CD4-positive, alpha-beta T cell treated with Interleukin-4 for 4 hours (primary cell): ENCODE measurements around the gene NPHS2.

Source experiments
- DNase-seq: peaks from one replicate; pipeline ENCODE4 v3.0.0-alpha.2; 2020

Gene NPHS2

DNA sequence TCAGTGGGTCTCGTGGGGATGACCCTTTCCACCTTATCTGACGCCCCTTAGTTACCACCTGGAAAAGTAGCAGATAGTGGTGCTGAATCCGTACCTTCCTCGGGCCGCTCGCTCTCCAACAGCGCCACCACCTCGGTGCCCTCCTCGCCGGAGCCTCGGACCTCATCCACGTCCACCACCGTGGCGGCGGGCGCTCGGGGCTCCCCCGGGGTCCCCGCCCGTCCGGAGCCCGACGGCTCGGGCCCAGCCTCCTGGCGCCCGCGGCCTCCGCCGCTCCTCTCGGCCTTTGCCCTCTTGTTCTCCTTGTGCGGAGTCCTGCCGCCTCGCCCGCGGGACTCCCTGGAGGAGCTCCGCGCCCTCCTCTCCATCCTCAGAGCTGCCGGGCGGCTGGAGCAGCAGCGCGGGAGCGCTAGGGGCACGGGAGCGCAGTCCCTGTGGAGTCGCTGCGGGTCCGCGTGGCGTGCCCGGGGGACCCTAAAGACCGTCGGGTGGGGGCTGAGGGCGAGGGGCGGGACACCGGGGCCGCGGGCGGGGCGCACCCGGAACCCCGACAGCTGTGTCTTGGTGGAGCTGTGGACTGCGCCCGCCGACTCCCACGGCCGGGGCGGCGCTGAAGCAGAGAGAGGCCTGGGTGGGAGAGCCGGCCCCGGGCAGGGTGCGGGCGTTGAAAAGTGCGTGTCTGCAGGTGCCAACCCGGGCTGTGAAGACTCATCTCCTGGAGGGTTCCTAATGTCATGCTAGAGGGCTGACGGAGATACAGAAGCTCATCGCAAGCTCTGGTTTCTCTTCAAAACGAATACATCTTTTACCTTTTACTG is at the start of gene NPHS2:
Gene NPHS2, minus strand, starts transcription at position 452 of the 818 bp plus-strand sequence. Its CDS starts 84 bp downstream, at position 368.
- DNase-seq = no peak

DNA sequence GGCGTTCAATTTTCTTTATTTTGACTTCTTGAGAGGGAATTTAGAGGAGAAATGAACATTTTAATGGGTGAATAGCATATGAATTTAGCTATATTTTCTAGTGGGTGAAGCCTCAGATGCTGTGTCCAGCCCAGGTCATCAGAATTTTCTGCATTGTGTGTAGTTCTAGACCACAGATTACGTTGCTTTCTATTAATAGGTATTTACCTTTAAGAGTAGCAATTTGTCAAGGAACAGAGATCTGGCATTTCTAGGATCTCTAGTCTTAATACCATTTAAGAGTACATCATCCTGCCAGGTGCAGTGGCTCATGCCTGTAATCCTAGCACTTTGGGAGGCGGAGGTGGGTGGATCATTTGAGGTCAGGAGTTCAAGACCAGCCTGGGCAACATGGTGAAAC is 36.6 kb upstream of the NPHS2 start:
- no peak for DNase-seq

DNA sequence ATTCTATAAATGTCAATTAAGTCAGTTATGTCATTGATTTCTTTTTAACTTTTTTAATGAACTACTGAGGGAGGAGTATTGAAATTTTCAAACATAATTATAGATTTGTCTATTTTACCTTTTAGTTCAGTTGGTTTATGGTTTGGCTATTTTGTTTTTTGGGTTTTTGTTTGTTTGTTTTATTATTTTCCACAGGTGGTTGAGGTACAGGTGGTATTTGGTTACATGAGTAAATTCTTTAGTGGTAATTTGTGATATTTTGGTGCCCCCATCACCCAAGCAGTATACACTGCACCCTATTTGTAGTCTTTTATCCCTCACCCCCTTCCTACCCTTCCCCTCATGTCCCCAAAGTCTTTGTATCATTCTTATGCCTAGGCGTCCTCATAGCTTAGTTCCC is 25.3 kb upstream of the NPHS2 start:
- no peak for DNase-seq

DNA sequence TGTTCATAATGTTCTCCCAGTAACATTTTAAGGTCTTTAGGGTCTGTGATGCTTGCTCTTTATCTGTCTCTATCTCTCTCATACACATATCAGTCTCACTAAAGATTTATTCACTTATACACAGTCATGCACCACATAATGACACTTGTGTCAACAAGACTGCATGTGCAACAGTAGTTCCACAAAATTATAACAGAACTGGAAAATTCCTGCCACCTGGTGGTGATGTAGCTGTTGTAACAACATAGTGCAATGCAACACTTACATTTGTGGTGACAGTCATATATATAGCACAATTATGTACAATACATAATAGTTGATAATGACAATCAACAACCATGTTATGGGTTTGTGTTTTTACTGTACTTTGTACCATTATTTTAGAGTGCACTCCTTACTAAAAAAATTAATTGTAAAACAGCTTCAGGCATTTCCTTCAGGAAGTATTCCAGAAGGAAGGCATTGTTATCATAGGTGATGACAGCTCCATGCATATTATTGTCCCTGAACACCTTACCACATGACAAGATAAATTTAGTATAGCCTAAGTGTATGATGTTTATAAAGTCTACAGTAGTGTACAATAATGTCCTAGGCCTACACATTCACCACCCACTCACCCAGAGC is 24.0 kb upstream of the NPHS2 start:
- no peak for DNase-seq

DNA sequence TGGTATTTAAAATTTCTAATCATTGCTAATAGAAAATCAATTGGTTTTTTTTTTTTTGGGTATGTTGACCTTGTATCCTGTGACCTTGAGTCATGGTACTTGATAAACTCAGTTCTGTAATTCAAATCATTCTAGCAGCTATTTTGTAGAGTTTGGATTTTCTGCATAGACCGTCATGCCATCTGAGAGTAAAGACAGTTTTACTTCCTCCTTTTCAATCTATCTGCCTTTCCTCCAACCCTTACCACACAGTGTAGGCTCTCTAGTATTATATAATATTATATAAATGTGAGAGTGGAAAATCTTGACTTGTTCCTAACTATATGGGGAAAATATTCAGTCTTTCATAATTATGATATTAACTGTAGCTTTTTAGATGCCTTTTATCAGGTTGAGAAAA is 22.9 kb upstream of the NPHS2 start:
- no peak for DNase-seq

DNA sequence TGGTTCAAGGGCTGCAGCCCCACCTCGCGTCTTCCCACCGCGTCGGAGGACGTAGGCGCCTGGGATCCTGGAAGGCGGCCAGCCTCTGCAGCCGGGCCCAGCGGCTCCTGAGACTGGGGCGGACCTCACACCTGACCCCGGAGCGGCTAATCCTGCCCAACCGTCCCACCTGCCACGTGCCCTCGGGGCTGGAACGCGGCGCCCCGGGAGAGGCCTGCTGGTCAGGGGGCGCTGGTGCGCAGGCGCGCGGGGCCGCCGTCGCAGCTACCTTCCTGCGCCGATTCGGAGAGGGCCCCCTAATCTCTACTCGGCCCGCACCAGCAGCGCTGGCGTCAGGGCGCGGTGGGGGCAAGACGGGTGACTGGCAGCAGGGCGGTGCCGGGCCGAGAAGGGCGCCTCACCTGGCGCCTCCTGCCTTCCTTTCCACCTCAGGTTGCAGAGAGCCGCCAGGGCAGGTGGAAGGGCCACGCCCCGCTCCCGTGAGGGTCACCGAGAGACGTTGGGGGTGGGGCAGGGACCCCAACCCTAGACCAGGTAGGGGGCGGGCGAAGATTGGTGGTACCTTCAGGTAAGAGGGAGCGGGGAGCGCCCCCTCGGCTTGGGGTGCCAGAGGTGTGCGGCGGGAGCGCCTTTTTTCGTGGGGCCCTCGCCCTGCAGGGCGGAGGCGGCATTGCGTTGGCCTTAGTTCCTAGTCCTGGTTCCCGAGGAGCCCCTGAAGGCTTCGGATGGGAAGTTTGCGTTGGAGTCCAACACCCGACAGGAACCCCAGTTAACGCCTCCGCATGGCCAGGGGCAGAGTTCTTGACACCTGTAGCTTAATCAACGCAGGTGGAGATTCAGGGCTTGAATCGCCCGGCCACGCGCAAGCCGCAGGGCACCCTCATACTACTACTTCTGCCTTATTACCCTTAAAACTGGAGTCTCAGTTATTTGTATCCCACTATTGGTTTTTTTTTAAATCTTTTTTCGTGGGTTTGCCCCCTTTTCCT is 16.1 kb upstream of the NPHS2 start, which contains the start of gene TDRD5:
Gene TDRD5, plus strand, starts transcription at position 241 of the 989 bp plus-strand sequence. CDS start 784 bp downstream, outside the sequence.
- no peak for DNase-seq

DNA sequence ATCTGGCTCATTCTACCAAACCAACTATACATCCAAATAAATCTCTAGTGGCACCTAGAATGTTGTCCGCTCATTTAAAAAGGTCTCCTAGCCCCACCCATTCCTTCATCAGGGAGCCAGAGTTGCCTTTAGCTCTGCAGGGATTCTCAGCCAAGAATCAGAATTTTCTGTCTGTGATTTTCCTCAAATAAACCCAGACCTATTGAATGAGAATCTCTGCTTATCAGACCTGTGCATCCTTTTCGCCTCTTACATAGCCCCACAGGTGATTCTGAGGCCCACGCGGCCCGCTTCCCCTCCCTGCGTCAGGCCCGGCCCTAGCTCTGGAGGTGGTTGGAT is 15.5 kb upstream of the NPHS2 start:
- DNase-seq = no peak

DNA sequence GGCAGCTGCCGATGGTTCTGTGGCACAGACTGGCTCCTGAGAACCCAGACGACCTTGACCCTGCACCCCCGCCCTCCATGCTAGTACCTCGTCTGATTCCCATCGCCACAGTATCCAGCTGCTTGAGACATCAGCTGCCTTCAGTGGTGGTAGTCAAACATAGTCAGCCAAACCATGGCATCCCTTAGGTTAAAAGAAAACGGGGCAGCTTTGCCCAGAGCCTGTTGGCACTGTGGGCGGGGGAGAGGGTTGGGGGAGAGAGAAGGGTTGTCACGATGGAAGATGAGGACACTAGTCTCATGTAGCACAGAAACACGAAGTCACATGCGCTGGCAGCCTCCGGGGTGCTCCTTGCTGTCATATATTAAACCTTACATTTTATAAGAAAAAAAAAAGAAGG is 14.9 kb upstream of the NPHS2 start:
- DNase-seq = no peak

DNA sequence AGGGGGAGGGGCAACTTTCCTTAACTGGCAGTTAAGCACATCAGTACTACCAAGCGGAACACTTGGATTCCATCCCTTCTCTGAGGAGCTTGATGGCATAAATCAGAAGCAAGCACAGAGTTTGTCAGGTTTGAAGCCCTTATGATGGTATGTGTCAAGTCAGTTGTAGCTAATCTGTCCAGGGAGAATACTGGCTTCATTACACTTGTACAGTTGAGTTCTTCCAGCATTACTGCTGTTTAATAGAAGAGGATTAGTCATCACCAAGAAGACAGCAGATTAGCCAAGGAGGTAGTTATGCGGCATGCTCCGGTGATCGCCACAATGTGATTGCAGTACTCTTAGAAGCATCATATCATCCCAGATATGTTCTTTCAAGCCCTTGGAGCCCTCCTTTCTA is 13.8 kb upstream of the NPHS2 start:
- no peak for DNase-seq

DNA sequence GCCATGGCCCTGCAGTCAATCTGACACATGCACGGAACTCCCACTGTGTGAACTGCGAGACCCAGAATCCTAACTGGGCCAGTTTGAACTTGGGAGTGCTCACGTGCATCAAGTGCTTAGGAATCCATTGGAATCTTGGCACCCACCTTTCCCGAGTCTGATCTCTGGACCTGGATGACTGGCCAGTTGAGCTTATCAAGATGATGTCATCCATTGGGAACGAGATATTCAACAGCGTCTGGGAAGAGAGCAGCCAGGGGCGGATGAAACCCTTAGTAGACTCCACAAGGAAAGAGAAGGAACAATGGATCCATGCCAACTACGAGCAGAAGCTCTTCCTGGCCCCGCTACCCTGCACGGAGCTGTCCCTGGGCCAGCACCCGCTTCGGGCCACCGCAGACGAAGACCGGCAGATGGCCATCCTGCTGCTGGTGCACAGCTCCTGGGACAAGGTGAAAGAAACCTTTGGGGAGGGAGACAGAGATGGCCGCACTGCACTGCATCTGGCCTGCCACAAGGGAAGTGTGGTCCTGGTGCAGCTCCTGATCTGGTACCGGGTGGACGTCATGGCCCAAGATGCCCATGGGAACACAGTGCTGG is 12.8 kb upstream of the NPHS2 start:
- no peak for DNase-seq

DNA sequence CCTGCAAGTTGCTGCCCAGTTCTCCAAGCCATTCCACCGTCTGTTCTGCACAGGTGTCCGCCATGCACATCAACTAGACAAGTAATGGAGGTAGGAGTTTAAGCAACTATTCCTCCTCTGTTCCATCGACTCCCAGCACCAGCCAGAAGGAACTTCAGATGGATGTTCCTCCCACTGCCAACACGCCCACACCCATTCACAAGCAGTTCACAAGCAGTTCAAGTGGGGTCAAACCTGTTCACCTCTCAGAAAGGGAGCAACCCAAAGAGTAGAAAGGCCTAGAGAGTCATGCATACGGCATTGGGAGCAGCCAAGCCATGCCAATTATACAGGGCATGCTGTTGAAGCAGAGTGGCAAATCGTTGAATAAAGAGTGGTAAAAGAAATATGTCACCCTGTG is 11.6 kb upstream of the NPHS2 start:
- no peak for DNase-seq

DNA sequence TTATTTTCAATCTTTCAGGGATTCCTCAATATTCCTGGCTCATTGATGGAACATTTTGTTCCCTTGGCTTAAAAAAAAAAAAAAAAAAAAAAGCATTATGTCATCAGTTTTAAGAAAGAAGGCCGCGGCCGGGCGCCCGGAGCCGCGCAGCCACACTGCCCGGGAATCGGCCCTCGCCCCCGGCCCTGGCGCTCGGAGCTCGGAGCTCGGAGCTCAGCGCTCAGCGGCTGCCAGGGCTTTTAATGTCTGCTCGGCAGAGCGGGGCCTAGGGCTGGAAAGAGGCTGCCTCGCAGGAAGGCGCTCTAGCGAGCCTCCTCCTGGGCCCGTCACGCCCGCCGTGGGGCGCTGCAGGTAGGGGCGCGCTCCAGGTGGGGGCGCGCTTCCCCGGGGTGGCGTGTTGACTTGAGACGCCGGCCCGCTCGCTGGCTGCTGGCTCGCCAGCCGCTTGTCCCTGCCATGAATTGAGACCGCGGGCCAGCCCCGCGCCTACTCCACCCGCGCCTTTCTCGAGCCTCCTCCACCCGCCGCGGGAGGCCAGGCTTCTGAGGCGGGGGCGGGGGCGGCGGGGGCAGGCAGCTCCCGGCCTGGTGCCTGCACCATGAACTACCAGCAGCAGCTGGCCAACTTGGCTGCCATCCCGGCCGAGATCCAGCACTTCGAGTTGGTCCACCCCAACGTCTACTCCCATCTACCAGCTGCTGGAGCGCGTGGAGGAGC is 10.5 kb upstream of the NPHS2 start:
- no peak for DNase-seq

DNA sequence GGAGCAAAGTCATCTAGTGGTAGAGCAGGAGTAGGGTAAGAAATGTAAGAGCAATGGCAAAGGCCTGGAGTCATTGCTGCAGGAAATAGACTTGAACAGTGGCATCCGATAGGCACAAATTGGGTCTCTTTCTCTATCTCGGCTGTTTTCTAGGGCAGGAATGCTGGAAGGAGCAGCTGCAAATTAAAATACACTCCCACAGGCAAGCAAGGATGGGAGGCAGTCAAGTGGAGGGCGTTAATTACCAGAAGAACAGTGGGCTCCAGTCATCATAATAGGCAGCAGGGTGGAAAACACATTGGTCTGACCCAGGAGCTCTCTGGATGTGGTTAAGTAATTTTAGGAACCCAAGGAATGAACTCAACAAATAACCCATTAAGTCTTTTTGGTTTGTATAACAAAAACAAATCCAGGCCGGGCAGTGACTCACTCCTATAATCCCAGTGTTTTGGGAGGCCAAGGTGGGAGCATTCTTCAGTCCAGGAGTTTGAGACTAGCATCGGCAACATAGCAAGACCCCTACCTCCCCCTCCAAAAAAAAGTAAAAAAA is 8.1 kb upstream of the NPHS2 start:
- DNase-seq = no peak

DNA sequence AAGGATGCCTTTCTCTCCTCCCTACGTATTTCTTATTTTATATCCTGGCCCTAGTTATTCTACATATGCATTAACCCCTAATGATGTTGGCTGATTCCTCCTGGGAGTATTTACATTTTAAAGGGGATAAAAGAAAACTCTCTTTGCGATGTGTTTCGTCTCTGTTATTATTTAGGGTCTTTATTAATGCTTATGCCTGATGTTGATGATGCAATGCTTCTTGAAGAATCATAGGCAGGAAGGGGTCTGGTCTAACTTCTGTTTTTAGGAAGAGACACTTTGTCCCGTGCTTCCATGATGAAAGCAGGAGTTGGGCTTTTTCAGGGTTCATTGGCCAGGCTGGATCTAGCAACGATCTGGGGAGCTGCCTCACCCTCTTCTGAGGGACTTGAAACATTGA is 761 bp upstream of the NPHS2 start:
- no peak for DNase-seq

DNA sequence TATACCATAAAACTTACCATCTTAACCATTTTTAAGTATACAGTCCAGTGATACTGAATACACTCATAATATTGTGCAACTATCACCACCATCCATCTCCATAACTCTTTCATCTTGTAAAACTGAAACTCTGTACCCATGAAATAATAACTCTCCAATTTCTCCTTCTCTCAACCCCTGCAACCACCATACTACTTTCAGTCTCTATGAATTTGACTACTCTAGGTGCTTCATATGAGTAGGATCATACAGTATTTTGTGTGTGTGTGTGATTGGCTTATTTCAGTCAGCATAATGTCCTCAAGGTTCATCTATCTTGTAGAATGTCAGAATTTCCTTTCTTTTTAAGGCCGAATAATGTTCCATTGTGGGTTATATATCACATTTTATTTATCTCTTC is 17.7 kb downstream of the NPHS2 start:
- DNase-seq = no peak

DNA sequence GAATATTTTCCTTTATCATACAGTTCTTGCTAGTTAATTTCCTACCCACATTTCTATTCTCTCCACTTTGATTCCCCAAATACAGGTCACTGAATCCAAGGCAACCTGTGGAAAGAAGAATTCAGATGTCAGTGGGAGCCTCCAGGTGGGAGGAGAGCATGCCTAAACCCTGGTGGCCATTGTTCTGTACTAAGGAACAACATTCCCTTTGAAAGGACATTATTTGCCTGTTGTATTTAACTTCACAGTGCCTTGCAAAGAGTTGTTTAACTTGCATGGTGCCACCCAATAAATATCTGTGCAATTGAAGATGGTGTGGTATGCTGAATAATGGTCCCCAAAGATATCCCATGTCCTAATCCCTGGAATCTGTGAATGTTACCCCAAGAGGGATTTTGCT is 21.3 kb downstream of the NPHS2 start:
- no peak for DNase-seq

DNA sequence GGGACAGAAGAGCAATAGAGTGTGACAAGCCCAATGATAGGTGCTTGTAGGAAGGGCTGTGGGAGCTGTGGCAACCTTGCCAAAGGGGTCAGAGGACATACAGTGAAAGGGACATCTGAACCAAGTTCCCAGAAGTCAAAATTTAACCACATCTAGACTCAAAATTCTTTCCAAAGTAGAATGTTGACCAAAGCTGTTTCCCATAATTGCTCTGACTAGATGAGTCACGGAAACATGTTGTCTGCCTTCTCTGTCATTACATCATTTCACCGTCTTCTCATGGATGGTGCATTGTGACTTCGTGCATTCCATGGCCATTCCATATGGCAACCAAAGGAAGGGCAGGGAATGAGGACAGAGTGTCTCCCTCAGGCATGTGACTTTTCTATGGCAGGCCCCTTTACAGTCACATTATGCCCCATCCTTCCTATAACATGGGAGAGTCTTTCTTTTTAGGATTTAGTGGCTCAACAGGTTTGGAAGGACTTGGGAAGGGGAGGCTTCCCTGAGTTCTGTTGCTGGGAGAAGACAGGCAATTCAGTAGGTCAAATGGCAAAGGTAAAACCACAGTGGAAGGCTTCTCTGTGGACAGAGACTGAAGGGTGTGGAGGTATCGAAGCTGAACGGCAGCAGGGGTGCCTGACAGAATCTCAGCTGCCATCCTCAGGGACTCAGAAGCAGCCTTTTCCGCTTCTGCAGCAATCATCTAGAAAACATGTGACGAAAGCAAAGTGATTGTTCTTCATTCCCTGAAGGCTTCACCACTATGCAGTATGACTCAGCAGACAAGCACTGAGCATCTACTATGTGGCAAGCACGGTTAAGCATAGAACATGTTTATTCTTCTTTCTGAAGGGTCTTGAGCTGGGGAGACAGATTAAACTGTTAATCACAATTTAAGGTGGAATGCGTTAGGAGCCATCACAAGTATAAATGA is 24.7 kb downstream of the NPHS2 start:
- DNase-seq = no peak

DNA sequence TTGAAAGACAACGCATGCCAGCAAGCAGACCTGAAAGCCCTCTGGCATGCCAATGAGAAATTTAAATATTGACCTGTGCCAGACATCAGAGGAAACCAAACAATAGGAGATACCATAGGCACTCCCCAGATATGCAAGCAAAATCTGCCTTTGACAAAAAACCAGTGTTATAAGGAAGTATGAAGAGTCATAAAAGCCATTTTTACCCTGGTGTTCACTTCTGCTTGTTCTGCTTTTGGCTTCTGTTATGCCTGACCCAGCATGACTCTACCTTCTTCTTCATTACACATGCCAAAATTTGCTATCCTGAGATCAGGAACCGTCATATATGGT is 26.4 kb downstream of the NPHS2 start:
- DNase-seq = no peak

DNA sequence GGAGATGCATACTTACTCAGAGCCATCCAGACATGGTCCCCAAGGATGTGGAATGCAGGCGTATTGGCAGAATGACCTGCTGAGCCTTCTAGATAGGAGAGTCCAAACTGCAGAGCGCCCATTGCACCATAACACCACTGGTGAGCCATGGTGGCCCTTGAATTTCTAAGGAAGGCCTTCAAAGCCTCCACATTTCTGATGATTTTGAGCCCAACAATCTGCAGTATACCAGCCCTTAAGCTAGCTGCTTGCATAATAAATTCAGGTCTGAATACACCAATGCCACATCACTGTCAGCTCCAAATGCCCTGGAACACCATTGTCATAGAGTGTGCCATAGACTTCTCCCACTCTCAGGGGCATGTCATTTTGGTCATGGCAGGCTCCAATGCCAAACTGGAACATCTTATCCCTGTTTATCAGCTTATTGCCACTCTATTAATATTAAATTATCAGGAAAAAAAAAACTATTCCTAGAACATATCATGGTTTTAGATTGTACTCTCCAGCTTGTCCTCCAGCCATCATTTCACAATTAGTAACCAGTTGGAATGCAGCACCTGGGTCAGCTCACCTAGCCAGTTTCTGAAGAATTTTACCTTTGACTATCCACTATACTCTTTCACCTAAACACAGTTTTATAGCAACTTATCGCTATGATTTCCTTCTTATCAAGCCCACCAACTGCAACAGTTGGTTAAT is 26.9 kb downstream of the NPHS2 start:
- no peak for DNase-seq

DNA sequence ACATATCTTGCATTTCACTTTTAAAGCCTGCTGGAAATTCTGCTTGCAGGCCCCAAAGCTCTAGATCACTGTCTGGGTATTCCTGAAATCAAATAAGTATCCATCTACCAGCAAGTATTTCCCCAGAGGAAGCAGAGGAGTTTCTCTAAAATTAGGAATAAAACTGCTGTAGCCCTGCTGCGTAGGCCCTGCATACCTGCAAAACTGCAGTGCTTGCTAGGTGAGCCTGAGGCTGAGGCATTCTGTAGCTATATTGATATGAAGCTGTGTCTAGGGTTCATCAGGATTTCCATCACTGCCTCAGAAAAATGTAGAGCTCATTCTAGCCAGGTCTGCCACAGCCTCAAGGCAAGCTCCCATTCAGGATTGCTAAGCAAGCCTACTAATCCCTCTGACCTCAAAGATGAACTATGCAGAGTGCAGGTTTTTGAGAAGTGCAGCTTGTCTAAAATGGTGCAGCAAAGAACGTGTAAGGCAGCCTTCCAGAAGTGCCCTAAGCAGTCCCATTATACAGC is 28.7 kb downstream of the NPHS2 start:
- DNase-seq = no peak
